Right renal pelvis (tissue), 4 donors: ENCODE results near the gene KCNE4. TPM values are rescaled to one million over a fixed set of nuclear protein-coding genes. Genes with fewer than 3 reads are reported as not detected.

Experiments
- DNase-seq, 4 donors: peaks; one replicate each; pipeline ENCODE4 v3.0.0-alpha.2; 2013; ENCODE audit warnings: low read depth in 4 of 4, low spot score in 3 of 4, missing footprints in 1 of 4
- polyA plus RNA-seq, 4 donors: library from polyadenylated mRNA; unstranded; fragments of 120-200 nt; gene quantifications; one replicate each; pipeline ENCODE4 v1.2.1, GENCODE V29; 2013; ENCODE audit not compliant: insufficient read length in 4 of 4

The KCNE4 gene, protein sequence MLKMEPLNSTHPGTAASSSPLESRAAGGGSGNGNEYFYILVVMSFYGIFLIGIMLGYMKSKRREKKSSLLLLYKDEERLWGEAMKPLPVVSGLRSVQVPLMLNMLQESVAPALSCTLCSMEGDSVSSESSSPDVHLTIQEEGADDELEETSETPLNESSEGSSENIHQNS
- 10 to 100 TPM; 14.3 to 19.1 (median 17.0) TPM for polyA plus RNA-seq

DNA sequence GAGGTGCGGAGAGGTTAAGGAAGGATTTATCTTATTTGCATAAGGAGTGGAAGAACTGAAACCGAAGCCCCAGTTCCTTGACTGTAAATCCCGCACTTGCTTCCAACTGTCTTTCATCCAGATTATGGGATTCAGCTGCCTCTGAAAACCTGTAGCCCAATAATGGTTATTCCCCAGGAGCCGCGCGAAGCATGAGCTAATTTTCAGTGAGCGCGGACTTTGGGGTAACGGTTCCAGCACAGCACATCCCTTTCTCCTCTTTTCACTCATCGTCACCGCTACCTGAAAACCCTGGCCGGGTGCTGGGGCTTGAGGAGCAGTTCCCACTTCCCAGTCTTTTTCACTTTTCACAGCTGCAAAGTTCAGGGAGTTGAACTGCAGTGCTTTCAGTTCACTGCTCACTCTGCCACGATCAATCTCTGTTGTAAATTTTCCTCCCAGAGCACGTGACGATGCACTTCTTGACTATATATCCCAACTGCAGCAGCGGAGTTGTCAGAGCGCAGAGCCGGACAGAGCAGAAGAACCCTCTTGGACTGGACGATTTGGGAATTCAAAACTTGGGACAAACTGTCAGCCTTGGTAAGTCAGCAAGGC is at the start of gene KCNE4:
Gene KCNE4, plus strand, starts transcription at position 498 of the 597 bp plus-strand sequence. CDS start 641 bp downstream, outside the sequence.
- DNase-seq, result no peak

DNA sequence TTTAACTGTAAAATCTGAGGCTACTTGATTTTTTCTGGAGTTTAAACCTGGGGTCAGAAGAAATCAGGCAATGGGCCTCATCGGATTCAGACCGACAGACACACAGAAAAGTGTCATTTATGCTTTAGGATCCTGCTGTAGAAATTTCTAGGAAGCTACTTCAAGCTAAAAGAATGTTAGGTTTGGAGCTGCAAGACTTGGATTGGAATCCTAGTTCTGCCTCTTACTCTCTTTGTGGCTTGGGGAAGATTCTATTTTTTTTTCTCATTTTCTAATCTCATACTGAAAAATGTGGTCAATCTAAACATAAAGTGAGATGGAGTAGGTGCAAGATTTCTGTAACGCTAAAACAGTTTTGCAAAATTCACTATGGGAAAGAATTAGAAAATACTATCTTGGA is 48.8 kb upstream of the KCNE4 start:
- DNase-seq, result no peak

DNA sequence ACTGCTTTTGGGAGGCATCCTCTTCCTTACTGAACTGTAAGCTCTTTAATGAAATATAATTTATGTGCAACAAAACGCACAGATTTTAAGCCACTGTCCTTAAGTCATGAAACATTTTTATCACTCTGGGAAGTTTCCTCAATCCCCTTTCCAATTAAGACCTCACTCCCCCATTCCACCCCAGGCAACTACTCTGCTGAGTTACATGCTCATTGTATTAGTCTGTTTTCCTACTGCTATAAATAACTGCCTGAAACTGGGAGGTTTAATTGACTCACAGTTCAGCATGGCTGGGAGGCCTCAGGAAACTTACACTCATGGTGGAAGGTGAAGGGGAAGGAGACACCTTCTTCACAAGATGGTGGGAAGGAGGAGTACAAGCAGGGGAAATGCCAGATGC is 46.5 kb upstream of the KCNE4 start:
- DNase-seq, result no peak

DNA sequence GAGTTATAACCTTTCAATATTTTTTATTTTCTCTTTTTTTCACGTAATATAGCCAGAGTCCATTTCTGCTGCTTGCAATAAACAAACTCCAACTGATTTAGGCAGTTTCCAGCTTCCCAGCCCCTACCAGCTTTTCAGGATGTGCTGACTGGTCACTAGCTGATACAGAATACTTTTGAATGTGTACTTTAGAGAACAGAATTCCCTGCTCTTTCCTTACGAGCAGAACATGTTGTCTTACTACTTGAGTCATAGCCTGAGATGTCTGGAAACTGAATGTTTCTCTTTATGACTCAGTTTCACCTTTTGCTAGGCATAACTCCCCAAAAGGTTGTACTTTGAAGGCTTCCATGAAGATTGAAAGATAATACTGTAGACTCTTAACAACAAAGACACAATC is 44.5 kb upstream of the KCNE4 start:
- DNase-seq, result no peak

DNA sequence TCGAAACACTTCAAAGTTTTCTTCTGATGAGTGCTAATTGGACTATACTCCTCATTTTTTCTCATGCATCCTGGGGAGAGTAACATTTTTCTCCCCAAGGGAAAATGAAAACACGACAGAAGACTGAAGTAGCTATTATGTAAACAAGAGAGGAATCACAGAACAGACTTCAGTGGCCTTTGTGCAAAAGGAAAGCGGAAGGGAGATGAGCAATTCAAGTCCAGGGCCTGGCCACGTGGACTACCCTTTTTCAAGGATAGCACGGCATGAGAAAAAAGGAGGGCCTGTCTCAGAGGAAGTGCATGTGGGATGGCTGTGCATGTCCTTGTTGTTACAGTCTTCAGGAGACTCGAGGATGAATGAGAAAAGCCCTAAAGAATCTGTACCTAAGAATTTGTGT is 43.8 kb upstream of the KCNE4 start:
- DNase-seq, result no peak

DNA sequence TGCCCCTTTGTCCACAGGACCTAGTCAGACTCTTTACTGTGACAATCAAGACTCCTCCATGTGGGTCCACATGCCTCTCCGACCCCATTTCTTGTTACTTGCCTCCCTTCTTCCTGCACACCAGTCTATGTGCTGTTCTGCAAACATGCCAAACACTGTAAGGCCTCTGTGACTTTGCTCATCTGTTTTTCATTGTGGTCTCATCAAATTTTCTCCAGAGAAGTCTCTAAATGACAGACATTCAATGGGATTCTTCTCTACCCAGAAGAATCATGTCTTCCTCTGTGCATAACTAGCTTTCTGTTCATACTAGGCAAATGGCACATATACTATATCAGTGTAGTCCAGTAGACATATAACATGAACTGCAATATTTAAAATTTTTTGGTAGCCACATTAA is 43.0 kb upstream of the KCNE4 start:
- no peak for DNase-seq

DNA sequence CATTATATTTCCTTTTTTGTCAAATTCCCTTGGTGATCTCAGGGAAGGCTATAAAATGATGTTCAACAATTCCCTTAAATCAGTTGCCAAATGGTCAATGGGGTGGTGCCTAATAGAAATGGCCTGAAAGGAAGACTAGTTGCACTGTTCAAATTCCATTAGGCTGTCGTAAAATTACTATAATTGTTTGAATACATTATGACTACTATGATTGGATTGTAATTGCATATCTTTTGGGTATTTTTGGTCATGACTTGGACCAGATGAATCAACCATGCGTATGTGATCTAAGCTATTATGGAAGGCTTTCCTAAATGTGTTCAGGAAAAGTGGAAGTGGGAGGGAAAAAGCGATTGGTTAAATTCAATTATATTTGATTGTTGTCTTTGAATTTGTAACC is 41.3 kb upstream of the KCNE4 start:
- no peak for DNase-seq

DNA sequence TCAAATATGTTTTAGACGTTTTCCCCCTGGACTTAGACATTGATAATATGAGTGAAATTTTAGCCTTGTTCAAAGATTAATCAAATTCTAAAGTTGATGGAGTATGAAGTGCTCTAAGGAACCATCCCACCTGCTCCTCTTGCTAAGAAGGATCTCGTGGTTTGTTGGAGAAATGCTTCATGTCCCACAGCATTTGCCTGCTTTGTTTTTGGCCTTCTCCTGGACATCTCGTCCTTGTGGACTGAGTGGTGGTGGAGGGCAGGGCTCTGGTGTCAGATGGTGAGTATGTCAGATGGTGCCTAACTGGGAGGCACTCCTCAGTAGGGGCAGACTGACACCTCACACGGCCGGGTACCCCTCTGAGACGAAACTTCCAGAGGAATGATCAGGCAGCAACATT is 39.7 kb upstream of the KCNE4 start:
- DNase-seq, result no peak

DNA sequence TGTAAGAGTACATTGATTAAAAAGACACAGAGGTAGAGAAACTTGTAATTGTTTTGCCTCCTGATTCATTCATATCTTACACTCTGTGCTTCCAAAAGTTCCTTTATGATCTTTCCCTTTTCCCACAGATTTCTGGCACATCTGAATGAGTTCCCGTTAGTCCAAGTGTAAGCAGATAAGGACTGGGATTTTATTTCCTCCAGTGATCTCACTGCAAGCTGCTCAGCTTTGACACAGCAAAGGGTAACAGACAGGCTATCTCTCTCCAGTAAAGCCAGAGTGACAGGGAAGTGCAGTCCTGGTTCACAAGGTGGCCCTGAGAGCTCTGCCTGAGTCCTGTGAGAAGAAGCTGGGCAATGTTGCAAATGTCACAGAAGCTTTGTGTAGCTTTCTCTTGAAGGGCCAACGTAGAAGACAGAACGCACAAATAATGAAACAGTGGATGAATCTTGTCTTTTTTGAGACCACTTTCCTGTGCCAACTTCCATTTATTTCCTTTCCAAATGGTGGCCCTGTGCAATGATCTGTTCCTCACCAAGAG is 32.5 kb upstream of the KCNE4 start:
- DNase-seq, result no peak

DNA sequence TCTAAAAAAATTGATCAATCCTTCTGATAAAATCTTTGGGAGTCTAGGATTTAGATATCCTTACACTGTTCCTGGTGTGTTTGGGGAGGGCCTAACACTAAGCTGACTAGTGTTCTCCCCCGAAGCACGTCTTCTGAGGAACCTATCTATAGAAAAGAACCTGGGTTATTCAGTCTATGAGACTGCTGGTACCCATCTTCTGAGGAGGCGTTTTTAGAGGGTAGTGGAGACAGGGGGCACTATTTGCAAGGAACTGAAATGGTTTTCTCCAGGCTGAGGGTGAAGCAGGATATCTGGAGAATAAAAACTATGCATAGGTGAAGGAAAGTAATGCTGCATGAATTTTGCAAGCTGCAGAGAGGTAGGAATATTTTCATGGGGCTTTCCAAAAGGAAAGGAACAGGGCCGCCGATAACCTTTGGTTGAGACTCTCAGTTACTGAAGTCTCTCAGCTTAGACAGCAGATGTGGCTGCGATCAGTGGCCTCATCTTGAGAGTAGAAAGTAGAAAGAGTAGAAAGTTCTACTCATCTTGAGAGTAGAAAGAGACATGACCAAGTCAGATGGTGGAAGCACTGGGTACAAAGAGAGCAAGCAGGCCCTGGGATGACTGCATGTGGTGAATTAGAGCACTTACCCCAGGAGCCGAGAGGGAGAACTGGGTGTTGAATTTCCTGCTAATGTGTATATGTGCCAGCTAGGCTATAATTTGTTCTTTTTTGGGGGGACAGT is 31.8 kb upstream of the KCNE4 start:
- DNase-seq, result no peak

DNA sequence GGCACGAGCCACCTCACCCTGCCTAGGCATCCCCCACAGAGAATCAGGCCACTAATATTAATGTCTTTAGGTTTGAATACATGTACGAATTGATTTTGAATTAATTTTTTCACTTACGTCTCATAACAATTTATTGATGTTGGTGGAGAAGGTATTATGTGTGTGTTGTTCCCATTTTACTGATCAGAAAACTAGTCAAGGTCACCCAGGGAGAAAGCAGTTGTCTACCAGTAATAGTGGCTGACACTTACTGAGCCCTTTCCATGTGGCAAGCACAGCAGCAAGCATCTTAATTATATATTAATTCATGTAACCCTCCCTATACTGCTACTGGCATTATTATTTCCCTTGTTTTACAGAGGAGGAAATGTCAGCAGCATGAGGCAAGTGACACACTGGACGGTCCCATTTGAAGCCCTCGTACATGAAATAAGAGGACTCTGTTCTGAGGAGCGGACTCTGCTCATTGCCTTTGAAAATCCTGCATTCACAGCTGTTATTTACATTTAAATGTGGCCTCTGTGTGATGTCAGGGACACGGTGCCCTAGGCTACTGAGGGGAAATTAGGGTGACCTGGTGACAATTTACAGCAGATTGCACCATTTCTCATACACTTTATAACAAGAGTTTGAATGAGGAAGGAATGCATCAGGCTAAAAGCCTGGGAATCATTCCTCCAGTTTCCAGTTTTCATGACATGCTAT is 30.9 kb upstream of the KCNE4 start:
- no peak for DNase-seq

DNA sequence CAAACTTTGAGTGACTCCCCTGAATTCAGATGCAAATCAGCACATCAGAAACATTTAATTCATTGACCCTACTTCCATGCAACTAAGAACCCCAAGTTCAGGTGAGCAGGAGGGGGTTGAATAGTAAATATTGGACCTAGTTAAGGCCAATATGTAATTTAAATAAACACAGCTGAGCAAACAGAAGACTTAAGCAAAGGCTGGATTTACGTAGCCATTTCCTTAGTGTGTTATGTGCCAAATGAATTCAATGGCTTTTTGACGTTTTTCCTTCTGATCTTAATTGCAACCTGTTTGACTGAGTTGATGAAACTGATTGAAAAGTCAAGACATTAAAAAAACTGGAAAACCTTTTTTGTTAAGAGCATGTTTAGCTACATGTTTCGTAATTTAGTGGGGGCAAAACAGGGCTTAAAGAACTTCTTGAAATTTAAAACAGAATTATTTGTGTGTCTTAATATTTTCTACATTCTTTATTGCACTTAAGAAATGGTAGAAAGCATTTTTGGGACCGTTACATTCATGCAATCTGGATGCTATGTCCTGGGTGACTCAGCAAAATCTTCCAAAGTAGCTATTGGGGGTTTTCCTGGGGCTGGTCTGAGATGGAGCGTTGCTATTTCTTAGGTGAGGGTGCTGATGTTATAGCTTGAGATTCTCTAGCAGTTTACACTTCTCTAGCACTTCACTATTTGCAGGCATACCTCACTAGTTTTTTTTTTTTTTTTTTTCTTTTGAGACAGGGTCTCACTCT is 25.5 kb upstream of the KCNE4 start:
- no peak for DNase-seq

DNA sequence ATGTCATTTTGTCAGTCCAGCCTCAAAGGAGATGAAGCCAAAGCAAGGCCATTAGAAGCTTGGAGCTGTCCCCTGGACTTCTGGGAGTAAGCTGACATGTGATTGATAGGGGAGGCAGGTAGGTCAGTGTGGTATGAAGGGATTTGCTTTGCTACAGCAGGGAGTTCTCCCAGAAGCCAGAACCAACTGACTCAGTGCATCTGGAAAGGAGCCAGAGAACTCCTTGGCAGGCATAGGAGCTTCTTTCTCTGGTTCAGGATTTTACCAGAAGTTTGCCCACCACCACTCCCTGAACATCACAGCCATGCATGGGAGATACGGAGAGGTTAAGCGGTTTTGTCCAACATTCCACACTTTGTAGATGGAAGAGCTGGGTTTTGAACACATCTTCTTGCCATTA is 24.5 kb upstream of the KCNE4 start:
- no peak for DNase-seq

DNA sequence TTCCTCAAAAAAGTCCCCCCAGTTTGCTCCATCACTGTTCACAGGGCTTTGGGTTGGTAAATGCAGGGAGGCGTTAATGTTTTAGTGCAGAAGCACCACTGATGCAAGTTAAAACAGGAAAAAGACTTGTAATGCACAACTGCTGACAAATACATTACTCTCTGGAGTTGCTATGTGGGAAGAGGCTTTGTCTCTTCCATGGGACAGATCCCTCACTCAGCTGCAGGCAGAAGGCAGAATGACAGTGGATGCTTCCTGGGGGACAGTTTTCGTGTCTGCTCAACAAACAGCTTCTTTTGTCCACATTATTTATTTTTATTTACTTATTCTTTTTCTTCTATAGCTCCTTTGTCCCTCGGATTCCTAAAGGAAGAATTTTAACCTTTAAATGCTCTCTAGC is 22.7 kb upstream of the KCNE4 start:
- no peak for DNase-seq

DNA sequence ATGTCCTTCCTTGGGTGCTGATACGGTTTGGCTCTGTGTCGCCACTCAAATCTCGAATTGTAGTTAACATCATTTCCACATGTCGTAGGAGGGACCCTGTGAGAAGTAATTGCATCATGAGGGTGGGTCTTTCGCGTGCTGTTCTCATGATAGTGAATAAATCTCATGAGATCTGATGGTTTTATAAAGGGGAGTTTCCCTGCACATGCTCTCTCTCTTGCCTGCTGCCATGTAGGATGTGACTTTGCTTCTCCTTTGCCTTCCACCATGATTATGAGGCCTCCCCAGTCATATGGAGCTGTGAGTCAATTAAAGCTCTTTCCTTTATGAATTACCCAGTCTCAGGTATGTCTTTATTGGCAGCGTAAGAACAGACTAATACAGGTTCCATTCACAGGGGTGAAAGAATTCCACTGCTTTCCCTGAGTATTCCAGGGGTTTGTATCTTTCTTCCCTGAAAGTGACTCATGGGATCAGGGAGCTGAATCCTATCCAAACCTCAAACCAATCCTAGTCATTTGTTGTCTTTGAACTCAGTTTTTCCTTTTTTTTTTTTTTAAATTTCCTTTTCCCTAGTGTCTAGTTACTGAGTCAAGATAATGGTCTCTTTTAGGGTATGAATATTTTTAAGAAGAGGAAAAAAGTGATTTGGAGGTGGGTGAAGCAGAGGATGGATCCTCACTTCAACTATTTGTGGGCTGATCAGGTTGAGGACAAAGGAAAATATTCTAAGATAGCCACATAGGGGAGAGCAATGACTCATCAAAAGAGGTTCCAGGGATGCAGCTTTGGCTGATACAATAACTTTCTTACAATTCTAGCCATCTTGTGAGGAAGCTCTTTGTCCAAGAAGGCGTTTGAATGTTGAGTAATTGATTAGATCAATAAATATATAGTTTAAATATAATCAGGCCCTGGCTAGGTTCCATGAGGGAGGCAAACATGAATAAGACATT is 19.5 kb upstream of the KCNE4 start:
- DNase-seq, result no peak

DNA sequence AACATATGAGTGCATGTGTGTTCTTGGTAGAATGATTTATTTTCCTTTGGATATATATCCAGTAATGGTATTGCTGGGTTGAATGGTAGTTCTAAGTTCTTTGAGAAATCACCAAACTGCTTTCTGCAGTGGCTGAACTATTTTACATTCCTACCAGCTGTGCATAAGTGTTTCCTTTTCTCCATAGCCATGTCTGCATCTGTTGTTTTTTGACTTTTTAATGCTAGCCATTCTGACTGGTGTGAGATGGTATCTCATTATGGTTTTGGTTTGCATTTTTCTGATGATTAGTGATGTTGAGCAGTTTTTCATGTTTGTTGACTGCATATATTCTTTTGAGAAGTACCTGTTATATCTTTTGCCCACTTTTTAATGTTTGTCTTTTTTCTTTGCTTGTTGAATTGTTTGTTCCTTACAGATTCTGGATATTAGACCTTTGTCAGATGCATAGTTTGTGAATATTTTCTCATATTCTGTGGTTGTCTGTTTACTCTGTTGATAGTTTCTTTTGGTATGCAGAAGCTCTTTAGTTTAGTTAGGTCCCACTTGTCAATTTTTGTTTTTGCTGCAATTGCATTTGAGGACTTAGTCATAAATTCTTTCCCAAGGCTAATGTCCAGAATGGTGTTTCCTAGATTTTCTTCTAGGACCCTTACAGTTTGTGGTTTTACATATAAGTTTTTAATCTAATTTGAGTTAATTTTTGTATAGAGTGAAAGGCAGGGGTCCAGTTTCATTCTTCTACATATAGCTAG is 17.6 kb upstream of the KCNE4 start:
- no peak for DNase-seq

DNA sequence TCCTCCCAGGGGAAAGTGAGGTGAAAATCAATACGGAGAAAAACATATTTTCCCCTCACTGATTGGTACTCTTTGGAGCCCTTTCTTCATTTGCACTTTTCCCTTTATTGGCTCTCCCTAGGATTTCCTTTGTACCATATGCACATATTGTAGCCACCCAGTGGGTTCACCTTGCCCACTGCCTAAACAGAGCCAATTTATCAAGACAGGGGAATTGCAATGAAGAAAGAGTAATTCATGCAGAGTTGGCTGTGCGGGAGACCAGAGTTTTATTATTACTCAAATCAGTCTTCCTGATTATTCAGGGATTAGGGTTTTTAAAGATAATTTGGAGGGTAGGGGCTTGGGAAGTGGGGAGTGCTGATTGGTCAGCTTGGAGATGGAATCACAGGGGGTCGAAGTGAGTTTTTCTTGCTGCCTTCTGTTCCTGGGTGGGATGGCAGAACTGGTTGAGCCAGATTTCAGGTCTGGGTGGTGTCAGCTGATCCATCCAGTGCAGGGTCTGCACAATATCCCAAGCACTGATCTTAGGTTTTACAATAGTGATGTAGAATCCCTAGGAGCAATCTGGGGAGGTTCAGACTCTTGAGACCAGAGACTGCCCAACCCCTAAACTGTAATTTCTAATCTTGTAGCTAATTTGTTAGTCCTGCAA is 15.1 kb upstream of the KCNE4 start:
- no peak for DNase-seq

DNA sequence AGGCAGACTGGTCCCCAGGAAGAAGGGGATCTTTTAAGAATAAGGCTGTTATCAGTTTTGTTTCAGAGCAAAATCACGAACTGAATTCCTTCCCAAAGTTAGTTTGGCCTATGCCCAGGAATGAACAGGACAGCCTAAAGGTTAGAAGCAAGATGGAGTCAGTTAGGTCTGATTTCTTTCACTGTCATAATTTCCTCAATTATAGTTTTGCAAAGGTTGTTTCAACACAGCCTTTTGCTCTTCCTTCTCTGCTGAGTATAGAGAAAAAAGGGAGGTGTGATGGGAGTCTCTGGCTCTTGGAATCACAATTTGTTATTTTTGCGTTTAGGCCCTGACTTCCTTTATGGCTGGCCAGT is 14.6 kb upstream of the KCNE4 start:
- no peak for DNase-seq
